Measurements from ENCODE around the gene TRERF1.

TRERF1 gene

DNA sequence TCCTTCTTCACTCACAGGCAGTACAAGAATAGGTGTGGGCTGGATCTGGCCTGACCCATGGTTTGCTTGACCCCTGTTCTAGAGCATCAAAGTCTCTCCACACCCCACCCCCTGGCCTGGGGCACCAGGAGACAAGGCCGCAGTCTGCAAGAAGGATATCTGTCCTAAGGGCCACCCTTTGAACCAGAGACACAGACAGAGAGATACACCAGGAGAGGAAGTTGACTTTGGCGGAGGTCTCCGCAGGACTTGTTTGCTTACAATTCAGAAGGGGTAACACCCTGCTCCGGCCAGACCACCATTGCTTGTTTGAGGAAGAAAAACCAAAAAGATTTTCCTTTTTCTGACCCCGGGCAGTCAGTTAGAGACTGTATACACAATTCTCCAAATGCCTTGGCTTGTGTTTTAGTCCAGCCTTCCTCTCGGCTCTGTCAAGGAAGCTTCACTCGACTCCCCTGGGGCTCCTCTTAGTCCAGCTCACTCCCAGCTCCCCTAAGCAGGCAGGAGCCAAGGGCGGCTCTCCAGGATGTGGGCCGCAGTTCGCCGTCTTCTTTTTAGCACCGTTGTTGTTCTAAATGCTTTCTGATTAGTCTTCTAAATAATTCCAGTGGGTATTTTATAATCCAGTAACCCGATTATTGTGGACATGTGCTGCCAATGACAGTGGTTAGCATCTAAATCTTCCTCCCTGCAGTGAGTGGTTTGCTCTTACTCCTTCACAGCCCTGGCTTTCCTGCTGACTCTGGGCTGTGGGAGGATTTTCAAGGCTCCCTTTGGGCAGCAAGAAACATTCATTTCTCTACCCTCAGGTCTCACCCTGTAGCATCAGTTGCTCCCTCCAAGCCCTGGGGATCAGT lies 175.5 kb downstream of the TRERF1 start:
- TF ChIP-seq, protein P1, sequence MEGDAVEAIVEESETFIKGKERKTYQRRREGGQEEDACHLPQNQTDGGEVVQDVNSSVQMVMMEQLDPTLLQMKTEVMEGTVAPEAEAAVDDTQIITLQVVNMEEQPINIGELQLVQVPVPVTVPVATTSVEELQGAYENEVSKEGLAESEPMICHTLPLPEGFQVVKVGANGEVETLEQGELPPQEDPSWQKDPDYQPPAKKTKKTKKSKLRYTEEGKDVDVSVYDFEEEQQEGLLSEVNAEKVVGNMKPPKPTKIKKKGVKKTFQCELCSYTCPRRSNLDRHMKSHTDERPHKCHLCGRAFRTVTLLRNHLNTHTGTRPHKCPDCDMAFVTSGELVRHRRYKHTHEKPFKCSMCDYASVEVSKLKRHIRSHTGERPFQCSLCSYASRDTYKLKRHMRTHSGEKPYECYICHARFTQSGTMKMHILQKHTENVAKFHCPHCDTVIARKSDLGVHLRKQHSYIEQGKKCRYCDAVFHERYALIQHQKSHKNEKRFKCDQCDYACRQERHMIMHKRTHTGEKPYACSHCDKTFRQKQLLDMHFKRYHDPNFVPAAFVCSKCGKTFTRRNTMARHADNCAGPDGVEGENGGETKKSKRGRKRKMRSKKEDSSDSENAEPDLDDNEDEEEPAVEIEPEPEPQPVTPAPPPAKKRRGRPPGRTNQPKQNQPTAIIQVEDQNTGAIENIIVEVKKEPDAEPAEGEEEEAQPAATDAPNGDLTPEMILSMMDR (conservative IDR thresholded peaks at IDR 0.05; ENCODE audit: low read length), result no peak
- DNase-seq (ENCODE audit: low read depth), result no peak

GRCh38 chr6:42275376-42276033 lies 176.2 kb downstream of the TRERF1 start:
- TF ChIP-seq, protein P1 (conservative IDR thresholded peaks at IDR 0.05; ENCODE audit: low read length), result no peak
- no peak for DNase-seq (ENCODE audit: low read depth)
- H3K4me3 ChIP-seq (ENCODE audit: low read length), result no peak overlapping the region

More for the DNA sequence above, 175.5 kb downstream of the TRERF1 start:
- H3K4me3 ChIP-seq (ENCODE audit: low read length), result no peak overlapping the region

DNA sequence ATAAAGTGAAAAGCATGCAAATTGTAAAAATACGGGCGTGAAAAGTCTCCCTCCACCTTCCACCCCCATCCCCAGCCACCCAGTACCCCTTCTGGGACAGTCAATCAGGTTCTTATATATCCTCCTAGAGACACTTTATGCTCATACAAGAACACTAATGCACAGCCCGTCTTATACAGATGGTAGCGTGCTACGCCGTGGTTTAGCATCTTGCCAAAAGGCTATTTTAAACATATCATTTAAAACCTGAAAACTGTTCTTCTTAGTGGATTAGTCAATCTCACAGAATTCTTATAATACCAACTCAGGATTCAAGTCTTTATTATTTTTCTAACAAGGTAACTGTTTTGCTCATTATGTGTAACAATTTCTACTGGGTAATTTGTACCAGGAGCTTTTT lies 176.8 kb downstream of the TRERF1 start:
- TF ChIP-seq, protein P1 (conservative IDR thresholded peaks at IDR 0.05; ENCODE audit: low read length), result no peak
- no peak overlapping the region for H3K4me3 ChIP-seq (ENCODE audit: low read length)
- no peak for DNase-seq (ENCODE audit: low read depth)

DNA sequence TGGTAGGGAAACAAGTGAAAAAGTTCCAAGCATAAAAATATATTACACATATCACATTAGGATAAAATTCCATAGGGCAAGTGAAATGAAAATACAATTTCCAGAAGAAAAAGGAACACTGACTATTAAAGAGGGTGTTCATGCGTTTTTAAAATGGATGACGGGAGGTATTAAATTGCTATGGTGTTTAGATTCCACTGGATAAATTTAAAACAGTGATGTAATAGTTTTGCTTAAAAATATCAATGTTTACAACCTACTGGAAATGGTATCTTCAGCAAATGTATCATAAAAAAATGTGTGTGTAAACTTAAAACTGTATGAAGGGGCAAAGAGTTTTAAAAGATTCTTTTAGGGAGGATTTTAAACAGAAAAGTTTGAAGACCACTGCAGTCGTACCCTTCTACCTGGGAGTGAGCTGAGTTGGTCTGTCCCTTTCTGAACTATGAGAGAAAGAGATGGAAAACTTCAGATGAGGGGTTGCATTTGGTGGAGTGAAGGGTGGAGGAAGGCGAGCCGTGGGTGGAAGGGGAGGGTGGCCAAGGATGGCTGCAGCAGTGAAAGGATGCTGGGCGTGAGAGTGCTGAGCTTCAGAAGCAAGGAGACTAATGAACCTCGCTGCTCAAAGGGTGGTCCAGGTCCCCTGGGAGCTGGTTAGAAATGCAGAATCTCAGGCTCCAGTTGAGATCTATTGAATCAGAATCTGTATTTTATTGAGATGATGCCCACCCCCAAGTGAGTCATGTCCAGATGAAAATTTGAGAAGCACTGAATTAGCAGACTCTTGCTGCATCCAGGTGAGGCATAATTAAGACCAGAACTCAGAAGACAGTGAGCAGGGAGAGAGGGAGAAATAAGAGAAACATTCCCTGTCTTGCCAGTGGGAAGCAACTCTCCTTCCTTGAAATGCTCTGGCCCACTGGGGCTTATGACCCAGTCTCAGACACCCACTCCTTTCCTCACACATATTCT lies 179.6 kb downstream of the TRERF1 start:
- TF ChIP-seq, protein P1 (conservative IDR thresholded peaks at IDR 0.05; ENCODE audit: low read length), result no peak
- DNase-seq (ENCODE audit: low read depth), result no peak
- no peak overlapping the region for H3K4me3 ChIP-seq (ENCODE audit: low read length)

- TF ChIP-seq, protein P1 (conservative IDR thresholded peaks at IDR 0.05; ENCODE audit: low read length), result no peak
- no peak overlapping the region for H3K4me3 ChIP-seq (ENCODE audit: low read length)
- DNase-seq (ENCODE audit: low read depth), result no peak
Observed at GRCh38 chr6:42269974-42270510, 181.7 kb downstream of the TRERF1 start.

GRCh38 chr6:42269553-42269952 lies 182.2 kb downstream of the TRERF1 start:
- TF ChIP-seq, protein P1 (conservative IDR thresholded peaks at IDR 0.05; ENCODE audit: low read length), result no peak
- H3K4me3 ChIP-seq (ENCODE audit: low read length), result no peak overlapping the region
- DNase-seq (ENCODE audit: low read depth), result no peak
